ENCODE measurements around the gene NEK10.
A peak's percentile ranks its signal among the peaks of the same experiment; 100 is the strongest.

NEK10 gene

GRCh38 chr3:27171113-27171512 lies 198.1 kb downstream of the NEK10 start:
- DNase-seq (ENCODE audit: low spot score), result no peak

GRCh38 chr3:27166888-27167287 lies 202.3 kb downstream of the NEK10 start:
- DNase-seq (ENCODE audit: low spot score), result no peak

GRCh38 chr3:27165321-27165721 lies 203.9 kb downstream of the NEK10 start:
- no peak for DNase-seq (ENCODE audit: low spot score)

- no peak for DNase-seq (ENCODE audit: low spot score)
Observed at GRCh38 chr3:27160779-27161287, 208.3 kb downstream of the NEK10 start.

- no peak for DNase-seq (ENCODE audit: low spot score)
Observed at GRCh38 chr3:27160146-27160545, 209.0 kb downstream of the NEK10 start.

GRCh38 chr3:27147215-27147614 lies 222.0 kb downstream of the NEK10 start:
- DNase-seq (ENCODE audit: low spot score), result no peak

GRCh38 chr3:27146786-27147185 lies 222.4 kb downstream of the NEK10 start:
- no peak for DNase-seq (ENCODE audit: low spot score)

- DNase-seq (ENCODE audit: low spot score), result no peak
Observed at GRCh38 chr3:27145719-27146118, 223.5 kb downstream of the NEK10 start.

- DNase-seq (ENCODE audit: low spot score), result no peak
Observed at GRCh38 chr3:27141668-27142067, 227.5 kb downstream of the NEK10 start.

- no peak for DNase-seq (ENCODE audit: low spot score)
Observed at GRCh38 chr3:27138562-27138961, 230.6 kb downstream of the NEK10 start.

- no peak for DNase-seq (ENCODE audit: low spot score)
Observed at GRCh38 chr3:27138005-27138404, 231.2 kb downstream of the NEK10 start.

GRCh38 chr3:27134171-27134796 lies 234.9 kb downstream of the NEK10 start:
- peak; percentile 47 for DNase-seq (ENCODE audit: low spot score)

- DNase-seq (ENCODE audit: low spot score), result no peak
Observed at GRCh38 chr3:27133060-27133459, 236.1 kb downstream of the NEK10 start.

GRCh38 chr3:27130796-27131195 lies 238.4 kb downstream of the NEK10 start:
- DNase-seq (ENCODE audit: low spot score), result no peak

GRCh38 chr3:27127879-27128278 lies 241.3 kb downstream of the NEK10 start:
- DNase-seq (ENCODE audit: low spot score), result no peak

- no peak for DNase-seq (ENCODE audit: low spot score)
Observed at GRCh38 chr3:27127195-27127594, 242.0 kb downstream of the NEK10 start.

GRCh38 chr3:27125821-27126501 lies 243.2 kb downstream of the NEK10 start:
- no peak for DNase-seq (ENCODE audit: low spot score)

- no peak for DNase-seq (ENCODE audit: low spot score)
Observed at GRCh38 chr3:27119639-27120038, 249.5 kb downstream of the NEK10 start.

GRCh38 chr3:27115352-27115751 lies 253.8 kb downstream of the NEK10 start:
- DNase-seq (ENCODE audit: low spot score), result no peak

- DNase-seq (ENCODE audit: low spot score), result no peak
Observed at GRCh38 chr3:27114684-27115083, 254.5 kb downstream of the NEK10 start.

- no peak for DNase-seq (ENCODE audit: low spot score)
Observed at GRCh38 chr3:27114129-27114528, 255.1 kb downstream of the NEK10 start.

GRCh38 chr3:27110020-27110419 lies 259.2 kb downstream of the NEK10 start:
- DNase-seq (ENCODE audit: low spot score), result no peak

- DNase-seq (ENCODE audit: low spot score), result no peak
Observed at GRCh38 chr3:27108322-27108721, 260.9 kb downstream of the NEK10 start.

- DNase-seq (ENCODE audit: low spot score), result no peak
Observed at GRCh38 chr3:27105904-27106303, 263.3 kb downstream of the NEK10 start.
